ENCODE results near the gene AFF1. TPM values are rescaled to one million over a fixed set of nuclear protein-coding genes. Genes with fewer than 3 reads are reported as not detected.

Gene AFF1, protein sequence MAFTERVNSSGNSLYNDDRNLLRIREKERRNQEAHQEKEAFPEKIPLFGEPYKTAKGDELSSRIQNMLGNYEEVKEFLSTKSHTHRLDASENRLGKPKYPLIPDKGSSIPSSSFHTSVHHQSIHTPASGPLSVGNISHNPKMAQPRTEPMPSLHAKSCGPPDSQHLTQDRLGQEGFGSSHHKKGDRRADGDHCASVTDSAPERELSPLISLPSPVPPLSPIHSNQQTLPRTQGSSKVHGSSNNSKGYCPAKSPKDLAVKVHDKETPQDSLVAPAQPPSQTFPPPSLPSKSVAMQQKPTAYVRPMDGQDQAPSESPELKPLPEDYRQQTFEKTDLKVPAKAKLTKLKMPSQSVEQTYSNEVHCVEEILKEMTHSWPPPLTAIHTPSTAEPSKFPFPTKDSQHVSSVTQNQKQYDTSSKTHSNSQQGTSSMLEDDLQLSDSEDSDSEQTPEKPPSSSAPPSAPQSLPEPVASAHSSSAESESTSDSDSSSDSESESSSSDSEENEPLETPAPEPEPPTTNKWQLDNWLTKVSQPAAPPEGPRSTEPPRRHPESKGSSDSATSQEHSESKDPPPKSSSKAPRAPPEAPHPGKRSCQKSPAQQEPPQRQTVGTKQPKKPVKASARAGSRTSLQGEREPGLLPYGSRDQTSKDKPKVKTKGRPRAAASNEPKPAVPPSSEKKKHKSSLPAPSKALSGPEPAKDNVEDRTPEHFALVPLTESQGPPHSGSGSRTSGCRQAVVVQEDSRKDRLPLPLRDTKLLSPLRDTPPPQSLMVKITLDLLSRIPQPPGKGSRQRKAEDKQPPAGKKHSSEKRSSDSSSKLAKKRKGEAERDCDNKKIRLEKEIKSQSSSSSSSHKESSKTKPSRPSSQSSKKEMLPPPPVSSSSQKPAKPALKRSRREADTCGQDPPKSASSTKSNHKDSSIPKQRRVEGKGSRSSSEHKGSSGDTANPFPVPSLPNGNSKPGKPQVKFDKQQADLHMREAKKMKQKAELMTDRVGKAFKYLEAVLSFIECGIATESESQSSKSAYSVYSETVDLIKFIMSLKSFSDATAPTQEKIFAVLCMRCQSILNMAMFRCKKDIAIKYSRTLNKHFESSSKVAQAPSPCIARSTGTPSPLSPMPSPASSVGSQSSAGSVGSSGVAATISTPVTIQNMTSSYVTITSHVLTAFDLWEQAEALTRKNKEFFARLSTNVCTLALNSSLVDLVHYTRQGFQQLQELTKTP
- total RNA-seq = 20.6 and 26.2 TPM in 2 replicates

DNA sequence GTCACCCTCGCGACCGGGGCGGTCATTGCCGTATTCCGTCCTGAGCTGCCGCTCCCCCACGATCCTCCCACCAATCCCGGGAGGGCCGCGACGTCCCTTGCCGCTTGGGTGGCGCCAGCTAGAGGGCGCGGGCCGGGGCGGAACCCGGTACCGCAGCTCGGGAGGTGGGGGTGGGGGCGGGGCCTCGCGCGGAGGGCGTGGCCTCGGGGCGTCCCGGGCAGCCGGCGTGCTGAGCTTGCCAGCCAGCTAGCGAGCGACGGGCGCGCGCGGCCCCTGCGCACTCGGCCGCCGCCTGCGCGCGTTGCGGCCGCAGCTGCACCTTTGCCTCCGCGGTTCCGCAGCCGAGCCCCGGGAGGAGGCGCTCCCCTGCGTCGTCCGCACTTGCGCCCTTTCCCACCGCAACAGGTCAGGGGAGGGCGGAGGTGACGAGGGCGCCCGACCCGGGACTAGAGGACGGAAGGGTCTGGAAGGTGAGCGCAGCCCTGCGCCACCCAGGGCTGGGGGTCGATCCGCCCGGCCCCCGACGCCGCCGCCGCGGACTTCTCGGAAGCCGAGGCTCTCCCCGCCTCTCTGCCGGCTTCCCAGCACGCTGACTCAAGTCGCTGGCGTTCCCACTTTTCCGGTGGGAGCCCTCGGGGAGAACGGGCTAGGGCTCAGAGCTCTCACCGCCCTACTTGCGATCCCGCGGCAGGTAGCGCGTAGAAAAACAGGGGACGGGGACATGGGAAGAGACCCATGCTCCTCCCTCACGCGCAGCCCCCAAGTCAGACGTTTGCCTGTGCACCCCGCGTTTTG is at the start of gene AFF1:
TSS of gene AFF1 (plus strand) at position 241 of the 795 bp plus-strand sequence. CDS start 13,523 bp downstream, outside the sequence.

DNA sequence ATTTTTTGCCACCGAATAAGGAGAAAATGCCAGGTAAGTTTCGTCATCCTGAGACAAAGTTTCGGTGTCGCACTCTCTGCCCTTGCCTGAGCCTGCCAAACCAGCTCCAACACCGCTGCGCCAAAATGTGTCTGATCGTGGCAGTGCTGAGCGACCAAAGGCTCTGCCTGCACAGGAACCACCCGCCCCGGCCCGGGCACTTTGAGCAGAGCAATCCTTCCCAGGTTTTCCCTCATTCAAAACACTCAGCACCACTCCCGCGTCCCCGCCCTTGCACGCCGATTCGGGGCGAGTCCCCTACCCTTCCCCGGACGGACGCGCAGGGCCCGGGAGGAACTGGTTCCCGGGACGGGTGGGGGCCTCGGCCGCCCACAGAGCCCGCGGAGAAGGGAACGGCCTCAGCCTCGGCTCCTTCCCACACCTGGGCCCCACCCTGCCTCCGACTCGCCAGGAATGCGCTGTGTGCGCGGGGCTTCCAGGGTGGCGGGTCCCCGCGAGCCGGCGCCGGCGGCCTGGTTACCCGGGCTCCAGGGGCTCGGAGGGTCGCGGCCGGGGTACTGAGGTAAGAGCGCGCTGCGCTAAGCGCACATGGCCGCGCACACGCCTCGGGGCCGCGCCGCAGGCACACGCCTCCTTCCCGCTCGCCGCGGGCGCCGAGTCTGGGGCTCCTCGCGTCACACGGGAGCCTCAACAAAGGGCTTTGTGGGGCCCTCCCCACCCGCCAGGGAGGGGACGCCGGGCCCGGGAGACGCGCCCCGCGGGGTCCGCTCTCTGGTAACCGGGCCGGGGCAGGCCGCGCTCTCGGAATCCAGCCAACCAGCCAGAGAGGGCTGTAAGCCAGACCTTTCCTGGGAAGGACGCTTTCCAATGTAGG is 42.8 kb upstream of the AFF1 start, which contains the start of gene C4orf36:
TSS of gene C4orf36 (minus strand) at position 661 of the 874 bp plus-strand sequence. CDS start 902 bp downstream, outside the sequence.

Other genes starting within 250 kb of the AFF1 start
- 0.20 TPM in 1 of 2 replicates, not detected in the other for gene SLC10A6, start 85.6 kb upstream of the AFF1 start, total RNA-seq
- gene C4orf36, start 42.6 kb upstream of the AFF1 start, total RNA-seq = 0.20 and 0.33 TPM in 2 replicates

Data from smooth muscle cell of the pulmonary artery (primary cell).